ENCODE measurements around the gene MYCBP.

Gene MYCBP

GRCh38 chr1:38826886-38827285 lies 46.3 kb downstream of the MYCBP start:
- no peaks in the 10 kb centered on the region for H3K4me1 ChIP-seq
- TF ChIP-seq CTCF (IDR thresholded peaks at IDR 0.05; ENCODE audit: low read depth, low read length), result no peak
- H3K4me3 ChIP-seq (ENCODE audit: low read depth, low read length), result no peak overlapping the region
- DNase-seq, result no peak
- no peaks in the 10 kb centered on the region for H3K27me3 ChIP-seq
- H3K9me3 ChIP-seq, result no peaks in the 10 kb centered on the region
- no peaks in the 10 kb centered on the region for H3K36me3 ChIP-seq

GRCh38 chr1:38826262-38826661 lies 46.9 kb downstream of the MYCBP start:
- no peak for TF ChIP-seq CTCF (IDR thresholded peaks at IDR 0.05; ENCODE audit: low read depth, low read length)
- Histone ChIP-seq H3K36me3 (no peaks in the 10 kb centered on the region), H3K9me3 (no peaks in the 10 kb centered on the region), H3K4me3 (ENCODE audit: low read depth, low read length) (no peak overlapping the region), H3K4me1 (no peaks in the 10 kb centered on the region), H3K27me3 (no peaks in the 10 kb centered on the region)
- no peak for DNase-seq

GRCh38 chr1:38820860-38821259 lies 52.3 kb downstream of the MYCBP start:
- H3K36me3 ChIP-seq, result no peaks in the 10 kb centered on the region
- peaks cover 8% of the 10 kb centered on the region; the same call in 1 of the 2 replicates for H3K27me3 ChIP-seq
- no peaks in the 10 kb centered on the region for H3K9me3 ChIP-seq
- H3K4me3 ChIP-seq (ENCODE audit: low read depth, low read length), result no peak overlapping the region
- no peak for DNase-seq
- TF ChIP-seq CTCF (IDR thresholded peaks at IDR 0.05; ENCODE audit: low read depth, low read length), result no peak
- no peaks in the 10 kb centered on the region for H3K4me1 ChIP-seq

GRCh38 chr1:38819516-38819915 lies 53.6 kb downstream of the MYCBP start:
- no peak for DNase-seq
- Histone ChIP-seq H3K4me1 (no peaks in the 10 kb centered on the region), H3K36me3 (no peaks in the 10 kb centered on the region), H3K9me3 (no peaks in the 10 kb centered on the region), H3K27me3 (peaks cover 8% of the 10 kb centered on the region; the same call in 1 of the 2 replicates), H3K4me3 (ENCODE audit: low read depth, low read length) (no peak overlapping the region)
- TF ChIP-seq CTCF (IDR thresholded peaks at IDR 0.05; ENCODE audit: low read depth, low read length), result no peak

GRCh38 chr1:38819040-38819439 lies 54.1 kb downstream of the MYCBP start:
- DNase-seq, result no peak
- TF ChIP-seq CTCF (IDR thresholded peaks at IDR 0.05; ENCODE audit: low read depth, low read length), result no peak
- H3K27me3 ChIP-seq, result peaks cover 8% of the 10 kb centered on the region; the same call in 1 of the 2 replicates
- H3K4me1 ChIP-seq, result no peaks in the 10 kb centered on the region
- H3K4me3 ChIP-seq (ENCODE audit: low read depth, low read length), result no peak overlapping the region
- no peaks in the 10 kb centered on the region for H3K9me3 ChIP-seq
- H3K36me3 ChIP-seq, result no peaks in the 10 kb centered on the region

- DNase-seq, result peak; percentile 64
- H3K4me3 ChIP-seq (ENCODE audit: low read depth, low read length), result peak overlapping the region; percentile 42
- H3K36me3 ChIP-seq, result no peaks in the 10 kb centered on the region
- H3K27me3 ChIP-seq, result peaks cover 8% of the 10 kb centered on the region; the same call in 1 of the 2 replicates
- peak; percentile 44 for TF ChIP-seq CTCF (IDR thresholded peaks at IDR 0.05; ENCODE audit: low read depth, low read length)
- H3K4me1 ChIP-seq, result no peaks in the 10 kb centered on the region
- no peaks in the 10 kb centered on the region for H3K9me3 ChIP-seq
Measured at GRCh38 chr1:38818175-38818976, 54.8 kb downstream of the MYCBP start.

All from BE2C (cell line).